Epithelial cell of proximal tubule (primary cell): ENCODE measurements around the gene RRM2. TPM values are rescaled to one million over a fixed set of nuclear protein-coding genes. Genes with fewer than 3 reads are reported as not detected.
"Not testable (repeated sequence)": the region's sequence is repeated elsewhere in the genome, so short reads cannot be mapped to it uniquely, and the experiment has no call there.

Experiments
- DNase-seq: peaks from one replicate; pipeline ENCODE4 v3.0.0-alpha.2; 2011; ENCODE audit warnings: low read depth
- H3K4me3 ChIP-seq: 2 replicates; pipeline ENCODE4 v1.5.1; 2011; ENCODE audit warnings: low read depth, mild to moderate bottlenecking, low read length
- total RNA-seq: library from RNA; depleted of rRNA; stranded (reverse); fragments of >200 nt; gene quantifications from 2 replicates; pipeline ENCODE4 v1.2.3, GENCODE V29; 2015
- TF ChIP-seq, protein P1 (sequence below): conservative IDR thresholded peaks from 2 replicates; pipeline ENCODE4 v1.5.1; 2012; ENCODE audit warnings: low read depth, mild to moderate bottlenecking, low read length

The RRM2 gene
- total RNA-seq, 1 donor from 2014 or later, result 214 TPM

DNA sequence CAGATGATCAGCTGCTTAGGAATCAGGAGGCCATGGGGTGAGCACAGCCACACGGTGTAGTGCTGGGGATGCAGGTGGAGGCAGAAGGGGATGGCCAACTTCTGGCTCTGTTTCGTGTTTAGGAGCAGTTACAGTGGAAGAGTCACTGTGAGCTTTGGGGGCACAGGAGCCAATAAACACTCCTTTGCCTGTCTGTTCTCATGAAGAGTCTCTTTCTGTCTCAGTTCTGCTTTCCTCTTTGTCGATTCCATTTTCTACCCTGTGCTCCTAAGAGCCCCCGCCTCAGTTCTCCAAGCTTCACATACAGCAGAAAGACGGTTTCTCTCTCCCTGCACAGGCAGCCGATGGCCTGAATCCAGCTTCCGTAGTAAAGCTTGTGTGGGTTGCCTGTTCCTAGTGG, 21.0 kb upstream of the RRM2 start:
- TF ChIP-seq, protein P1, sequence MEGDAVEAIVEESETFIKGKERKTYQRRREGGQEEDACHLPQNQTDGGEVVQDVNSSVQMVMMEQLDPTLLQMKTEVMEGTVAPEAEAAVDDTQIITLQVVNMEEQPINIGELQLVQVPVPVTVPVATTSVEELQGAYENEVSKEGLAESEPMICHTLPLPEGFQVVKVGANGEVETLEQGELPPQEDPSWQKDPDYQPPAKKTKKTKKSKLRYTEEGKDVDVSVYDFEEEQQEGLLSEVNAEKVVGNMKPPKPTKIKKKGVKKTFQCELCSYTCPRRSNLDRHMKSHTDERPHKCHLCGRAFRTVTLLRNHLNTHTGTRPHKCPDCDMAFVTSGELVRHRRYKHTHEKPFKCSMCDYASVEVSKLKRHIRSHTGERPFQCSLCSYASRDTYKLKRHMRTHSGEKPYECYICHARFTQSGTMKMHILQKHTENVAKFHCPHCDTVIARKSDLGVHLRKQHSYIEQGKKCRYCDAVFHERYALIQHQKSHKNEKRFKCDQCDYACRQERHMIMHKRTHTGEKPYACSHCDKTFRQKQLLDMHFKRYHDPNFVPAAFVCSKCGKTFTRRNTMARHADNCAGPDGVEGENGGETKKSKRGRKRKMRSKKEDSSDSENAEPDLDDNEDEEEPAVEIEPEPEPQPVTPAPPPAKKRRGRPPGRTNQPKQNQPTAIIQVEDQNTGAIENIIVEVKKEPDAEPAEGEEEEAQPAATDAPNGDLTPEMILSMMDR, result no peak
- no peak overlapping the region for H3K4me3 ChIP-seq
- no peak for DNase-seq

GRCh38 chr2:10103179-10103578, 19.4 kb upstream of the RRM2 start:
- TF ChIP-seq, protein P1, result no peak
- no peak overlapping the region for H3K4me3 ChIP-seq

DNA sequence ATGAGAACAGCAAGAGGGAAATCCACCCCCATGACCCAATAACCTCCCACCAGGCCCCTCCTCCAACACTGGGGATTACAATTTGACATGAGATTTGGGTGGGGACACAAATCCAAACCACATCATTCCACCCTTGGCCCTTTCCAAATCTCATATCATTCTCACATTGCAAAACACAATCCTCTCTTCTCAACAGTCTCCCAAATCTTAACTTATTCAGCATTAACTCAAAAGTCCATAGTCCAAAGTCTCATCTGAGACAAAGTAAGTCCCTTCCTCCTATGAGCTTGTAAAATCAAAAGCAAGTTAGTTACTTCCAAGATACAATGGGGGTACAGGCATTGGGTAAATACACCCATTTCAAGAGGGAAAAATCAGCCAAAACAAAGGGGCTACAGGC, 17.6 kb upstream of the RRM2 start:
- not testable (repeated sequence) for H3K4me3 ChIP-seq, DNase-seq

More at GRCh38 chr2:10103179-10103578, 19.4 kb upstream of the RRM2 start:
- DNase-seq, result no peak

DNA sequence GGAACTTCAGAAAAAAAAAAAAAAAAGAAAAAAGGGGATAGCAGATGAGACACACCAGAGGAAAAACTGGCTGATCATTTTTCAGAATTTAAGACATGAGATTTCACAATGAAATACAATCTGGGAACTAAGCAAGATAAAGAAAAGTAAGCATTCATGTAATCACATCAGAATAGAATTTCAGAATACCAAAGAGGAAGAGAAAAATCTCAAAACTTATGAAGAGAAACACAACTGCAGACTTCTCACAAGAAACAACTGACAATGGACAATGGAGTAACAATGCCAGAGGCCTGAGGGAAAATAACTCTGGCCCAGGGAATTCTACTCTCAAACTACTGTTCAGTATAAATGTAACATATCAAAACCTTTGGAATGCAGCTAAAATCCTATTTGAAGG, 13.2 kb upstream of the RRM2 start:
- H3K4me3 ChIP-seq, result no peak overlapping the region
- TF ChIP-seq, protein P1, result no peak
- no peak for DNase-seq

DNA sequence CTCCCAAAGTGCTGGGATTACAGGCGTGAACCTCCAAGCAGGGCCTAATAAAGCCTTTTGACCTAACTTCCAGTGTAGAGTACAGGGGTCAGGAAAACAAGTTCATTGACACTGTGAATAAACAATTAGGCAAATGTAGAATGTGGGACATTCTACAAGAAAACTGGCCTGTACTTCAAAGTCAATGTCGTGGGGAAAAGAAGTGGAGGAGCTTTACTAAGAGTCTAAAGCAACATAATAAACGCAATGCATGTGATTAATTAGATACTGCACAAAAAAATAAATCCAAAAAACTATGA, 3.6 kb upstream of the RRM2 start:
- TF ChIP-seq, protein P1, result no peak

GRCh38 chr2:10119601-10120157, 2.9 kb upstream of the RRM2 start:
- H3K4me3 ChIP-seq, result peak overlapping the region; percentile 63
- TF ChIP-seq, protein P1, result no peak
- no peak for DNase-seq

More for the DNA sequence above, 3.6 kb upstream of the RRM2 start:
- no peak for DNase-seq
- no peak overlapping the region for H3K4me3 ChIP-seq

DNA sequence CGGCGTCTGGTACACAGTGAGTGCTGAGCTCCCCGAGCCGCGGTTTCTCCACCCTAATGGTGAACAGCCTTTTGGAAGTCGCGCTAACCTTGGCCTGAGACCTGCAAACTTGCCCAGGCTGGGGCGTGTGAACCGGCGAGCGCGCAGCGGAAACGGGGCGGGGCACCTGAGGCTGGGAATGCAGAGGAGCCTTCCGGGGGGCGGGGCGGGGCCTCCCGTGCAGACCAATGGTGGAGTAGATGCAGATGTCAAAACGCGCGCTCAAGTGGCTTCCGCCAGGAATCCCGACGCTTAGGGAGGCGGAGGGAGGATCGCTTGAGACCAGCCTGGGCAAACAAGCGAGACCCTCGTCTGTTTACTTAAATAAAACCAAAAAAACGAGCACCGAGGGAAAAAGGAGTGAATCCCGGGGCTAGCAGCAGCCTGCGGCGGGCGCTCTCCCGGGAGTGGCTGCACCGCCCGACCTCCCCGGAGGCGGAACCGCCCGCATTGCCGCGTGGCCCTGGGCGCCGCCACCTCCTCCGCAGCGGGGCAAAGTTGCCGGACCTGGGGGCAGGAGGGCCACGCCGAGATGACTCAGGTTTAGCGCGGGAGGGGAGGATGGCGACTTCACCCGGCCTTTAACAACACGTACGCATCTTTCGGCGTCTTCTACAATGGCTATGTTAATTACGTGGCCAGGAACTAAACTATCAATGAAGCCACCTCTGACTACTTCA, 2.2 kb upstream of the RRM2 start:
- peak; percentile 64 for DNase-seq
- H3K4me3 ChIP-seq, result peak overlapping the region; percentile 63
- TF ChIP-seq, protein P1, result no peak
